SK-N-SH (cell line): ENCODE results near the gene AHCYL1. TPM values are rescaled to one million over a fixed set of nuclear protein-coding genes. Genes with fewer than 3 reads are reported as not detected.

Experiments
- CTCF ChIA-PET: fragments of 300-600, 350-600 bp; formaldehyde crosslinking; extraction: SDS; loops from one replicate; lab custom pipeline; 2021; lab: Yijun Ruan, JAX
- POLR2A ChIA-PET: fragments of 350-600 bp; sonication (Branson Sonifier 250); formaldehyde crosslinking; extraction: SDS; loops from one replicate; lab custom pipeline; 2020; ENCODE audit warnings: antibody characterized with exemption, inconsistent platforms; lab: Yijun Ruan, JAX
- DNase-seq: peaks from one replicate; pipeline ENCODE4 v3.0.0; 2012
- H2AFZ ChIP-seq: fragments of 200-600 bp; sonication (generic); 2 replicates; pipeline ENCODE4 v1.8.1; 2016; ENCODE audit warnings: antibody characterized with exemption, mild to moderate bottlenecking, low read depth
- H3F3A ChIP-seq: fragments of 200-600 bp; sonication (generic); replicated peaks from 2 replicates; pipeline ENCODE3; 2016; ENCODE audit warnings: antibody characterized with exemption, mild to moderate bottlenecking; ENCODE audit not compliant: insufficient read depth
- H3K27ac ChIP-seq, 2 experiments: fragments of 200-500 bp in 1 of 2; fragments of 200-600 bp in 1 of 2; sonication (Bioruptor generic) in 1 of 2; sonication (generic), shearing (Covaris generic) in 1 of 2; 2 replicates each; pipeline versions ENCODE4 v1.5.1 to v1.6.1; 2014 to 2016; ENCODE audit warnings: low read depth in 2 of 2, inconsistent platforms in 1 of 2, low read length in 1 of 2, mild to moderate bottlenecking in 1 of 2, mixed read lengths in 1 of 2
- H3K27me3 ChIP-seq: fragments of 200-600 bp; sonication (generic), shearing (Covaris generic); 2 replicates; pipeline ENCODE4 v1.6.1; 2016; ENCODE audit warnings: mixed run types; ENCODE audit not compliant: insufficient read depth
- H3K36me3 ChIP-seq, 2 experiments: fragments of 200-500 bp in 1 of 2; fragments of 200-600 bp in 1 of 2; sonication (Bioruptor generic) in 1 of 2; sonication (generic) in 1 of 2; replicated peaks in 1 of 2; 2 replicates each; pipeline versions ENCODE3 to v1.5.1; 2014 to 2016; ENCODE audit warnings: low read length in 1 of 2, mild to moderate bottlenecking in 1 of 2; ENCODE audit not compliant: insufficient read depth in 2 of 2, control insufficient read depth in 1 of 2
- H3K4me1 ChIP-seq, 2 experiments: fragments of 200-500 bp in 1 of 2; fragments of 200-600 bp in 1 of 2; sonication (Bioruptor generic) in 1 of 2; sonication (generic), shearing (Covaris generic) in 1 of 2; 2 replicates each; pipeline versions ENCODE4 v1.5.1 to v1.6.1; 2014 to 2016; ENCODE audit warnings: low read depth in 1 of 2, low read length in 1 of 2, mixed run types in 1 of 2; ENCODE audit not compliant: insufficient read depth in 2 of 2, control insufficient read depth in 1 of 2
- H3K4me2 ChIP-seq: fragments of 200-600 bp; sonication (generic), shearing (Covaris generic); 2 replicates; pipeline ENCODE4 v1.6.1; 2017; ENCODE audit warnings: mixed run types
- H3K4me3 ChIP-seq, 2 experiments: fragments of 200-500 bp in 1 of 2; fragments of 200-600 bp in 1 of 2; sonication (Bioruptor generic) in 1 of 2; sonication (generic), shearing (Covaris generic) in 1 of 2; 2 replicates each; pipeline versions ENCODE4 v1.5.1 to v1.8.1; 2014 to 2016; ENCODE audit warnings: low read depth in 2 of 2, inconsistent platforms in 1 of 2, low read length in 1 of 2, mild to moderate bottlenecking in 1 of 2, mixed read lengths in 1 of 2, moderate library complexity in 1 of 2
- H3K79me2 ChIP-seq: fragments of 200-600 bp; sonication (generic); 2 replicates; pipeline ENCODE4 v1.8.1; 2017; ENCODE audit warnings: mild to moderate bottlenecking; ENCODE audit not compliant: insufficient read depth
- H3K9ac ChIP-seq: fragments of 200-600 bp; sonication (generic); 2 replicates; pipeline ENCODE4 v1.6.1; 2017; ENCODE audit warnings: mixed run types
- H3K9me2 ChIP-seq: fragments of 200-600 bp; sonication (generic); 2 replicates; pipeline ENCODE4 v1.6.1; 2017; ENCODE audit warnings: mixed run types
- H3K9me3 ChIP-seq: fragments of 200-600 bp; sonication (generic); 2 replicates; pipeline ENCODE4 v1.6.1; 2017; ENCODE audit warnings: mixed run types, mild to moderate bottlenecking, moderate library complexity
- H4K20me1 ChIP-seq: fragments of 200-600 bp; sonication (generic); 2 replicates; pipeline ENCODE4 v1.6.1; 2017; ENCODE audit warnings: mild to moderate bottlenecking, mixed run types; ENCODE audit not compliant: insufficient read depth
- CHD2 ChIP-seq: fragments of 150-350 bp; IDR thresholded peaks from 2 replicates; pipeline ENCODE4 v1.6.1; 2018; ENCODE audit warnings: low read length; ENCODE audit not compliant: partially characterized antibody
- CTCF ChIP-seq: fragments of 200-600 bp; sonication (generic); IDR thresholded peaks from 2 replicates; pipeline ENCODE4 v1.6.1; 2017; ENCODE audit warnings: antibody characterized with exemption, mild to moderate bottlenecking, moderate library complexity
- EP300 ChIP-seq, 2 experiments: IDR thresholded peaks; 2 replicates each; pipeline versions ENCODE4 v1.4.0 to v1.6.1; 2012; ENCODE audit warnings: borderline replicate concordance in 1 of 2, low read depth in 1 of 2, low read length in 1 of 2
- FOXJ3 ChIP-seq: sonication (generic); formaldehyde crosslinking; IDR thresholded peaks from 2 replicates; pipeline ENCODE4 v1.5.1; 2020; ENCODE audit warnings: mild to moderate bottlenecking, missing genetic modification reagents
- GABPA ChIP-seq: IDR thresholded peaks from 2 replicates; pipeline ENCODE4 v1.4.0; 2012; ENCODE audit warnings: low read depth, mild to moderate bottlenecking
- GATA2 ChIP-seq: sonication (generic); formaldehyde crosslinking; IDR thresholded peaks from 2 replicates; pipeline ENCODE4 v1.5.0; 2020; ENCODE audit warnings: mild to moderate bottlenecking, missing genetic modification reagents
- JUND ChIP-seq: IDR thresholded peaks from 2 replicates; pipeline ENCODE4 v1.4.0; 2012
- MAX ChIP-seq: IDR thresholded peaks from 2 replicates; pipeline ENCODE4 v1.4.0; 2012; ENCODE audit warnings: low read depth
- MXI1 ChIP-seq: IDR thresholded peaks from 2 replicates; pipeline ENCODE4 v1.6.1; 2012; ENCODE audit warnings: mild to moderate bottlenecking, low read depth, low read length, improper control_type of control experiment
- NFIC ChIP-seq: IDR thresholded peaks from 2 replicates; pipeline ENCODE4 v1.4.0; 2012; ENCODE audit warnings: borderline replicate concordance
- NRF1 ChIP-seq: IDR thresholded peaks from 2 replicates; pipeline ENCODE4 v1.6.1; 2012; ENCODE audit warnings: low read depth, mild to moderate bottlenecking, low read length
- POLR2AphosphoS5 ChIP-seq: IDR thresholded peaks from 2 replicates; pipeline ENCODE4 v1.6.1; 2012; ENCODE audit warnings: low read depth, low read length
- REST ChIP-seq: IDR thresholded peaks from 2 replicates; pipeline ENCODE4 v1.6.1; 2012; ENCODE audit warnings: mild to moderate bottlenecking, low read depth, low read length, moderate library complexity
- RFX5 ChIP-seq: IDR thresholded peaks from 2 replicates; pipeline ENCODE4 v1.6.1; 2012; ENCODE audit warnings: mild to moderate bottlenecking, improper control_type of control experiment, low read length
- RXRA ChIP-seq: IDR thresholded peaks from 2 replicates; pipeline ENCODE4 v1.4.0; 2012; ENCODE audit warnings: low read depth, mild to moderate bottlenecking, borderline replicate concordance
- USF1 ChIP-seq: IDR thresholded peaks from 2 replicates; pipeline ENCODE4 v1.4.0; 2012; ENCODE audit warnings: low read depth, borderline replicate concordance
- USF2 ChIP-seq: fragments of 150-350 bp; IDR thresholded peaks from 2 replicates; pipeline ENCODE4 v1.6.1; 2017; ENCODE audit warnings: antibody characterized with exemption, low read length, low read depth, borderline replicate concordance
- YY1 ChIP-seq: IDR thresholded peaks from 2 replicates; pipeline ENCODE4 v1.4.0; 2012; ENCODE audit warnings: low read depth, mild to moderate bottlenecking
- WGBS: methylation state at CpG from one replicate; pipeline ENCODE4 v1.1.6; 2017; ENCODE audit warnings: low lambda C conversion rate; 5-methylcytosine and 5-hydroxymethylcytosine counted together
- polyA plus RNA-seq, 3 experiments: library from polyadenylated mRNA; depleted of rRNA; stranded (reverse); fragments of >200 nt; gene quantifications; 2 replicates each; pipeline ENCODE4 v1.2.3, GENCODE V29; 2012

AHCYL1 gene
- polyA plus RNA-seq, 1 of the 3 experiments (the other 2 are of a cell fraction) = 39.7 TPM

- no peaks in the 10 kb centered on the region for H3K79me2 ChIP-seq
- H3K4me2 ChIP-seq = no peak overlapping the region
- H3K4me1 ChIP-seq = peaks cover 0 to 10% of the 10 kb centered on the region in 2 experiments; a peak in 2 of 4 replicates
- H3F3A ChIP-seq = peaks cover 6% of the 10 kb centered on the region
- H3K9me2 ChIP-seq = no peaks in the 10 kb centered on the region
- no peak overlapping the region for H3K27ac ChIP-seq
- no peak overlapping the region for H2AFZ ChIP-seq
- DNase-seq = no peak
- no peaks in the 10 kb centered on the region for H3K27me3 ChIP-seq
- POLR2A ChIA-PET = no interaction called here
- no peaks in the 10 kb centered on the region for H3K36me3 ChIP-seq
- CTCF ChIA-PET = no interaction called here
- 22% methylated on average over 4 of the region's 4 CpGs for WGBS
- no peak overlapping the region for H3K9ac ChIP-seq
- no peak overlapping the region for H3K4me3 ChIP-seq
- no peaks in the 10 kb centered on the region for H4K20me1 ChIP-seq
- H3K9me3 ChIP-seq = peaks cover 9% of the 10 kb centered on the region
- TF ChIP-seq RFX5 = no peak
- no peak for TF ChIP-seq USF2
- no peak for TF ChIP-seq CHD2
- no peak for TF ChIP-seq NRF1
- no peak for TF ChIP-seq CTCF
- TF ChIP-seq FOXJ3 (CRISPR knock-in tag) = no peak
- no peak for TF ChIP-seq JUND
- TF ChIP-seq POLR2AphosphoS5 = no peak
- TF ChIP-seq RXRA = no peak
- no peak for TF ChIP-seq USF1
- no peak for TF ChIP-seq EP300 (IDR thresholded peaks at IDR 0.05; ENCODE audit: borderline replicate concordance in 1 of 2, low read depth in 1 of 2, low read length in 1 of 2)
- TF ChIP-seq YY1 = no peak
Observed at GRCh38 chr1:109935451-109935900, 49.1 kb upstream of the AHCYL1 start.

GRCh38 chr1:109937738-109938137 lies 46.8 kb upstream of the AHCYL1 start:
- Histone ChIP-seq H3K27me3 (no peaks in the 10 kb centered on the region), H3F3A (peaks cover 6% of the 10 kb centered on the region), H2AFZ (no peak overlapping the region), H3K9ac (no peak overlapping the region), H3K4me1 (no peaks in the 10 kb centered on the region; a peak in 1 of 4 replicates), H3K4me2 (no peak overlapping the region), H3K9me3 (peaks cover 9% of the 10 kb centered on the region), H3K27ac (no peak overlapping the region), H3K36me3 (no peaks in the 10 kb centered on the region), H4K20me1 (no peaks in the 10 kb centered on the region), H3K4me3 (no peak overlapping the region), H3K79me2 (no peaks in the 10 kb centered on the region), H3K9me2 (no peaks in the 10 kb centered on the region)
- no peak for TF ChIP-seq POLR2AphosphoS5
- TF ChIP-seq NFIC = no peak
- TF ChIP-seq GABPA = no peak
- TF ChIP-seq RXRA = no peak
- TF ChIP-seq GATA2 (CRISPR knock-in tag) = no peak
- TF ChIP-seq MXI1 = no peak
- no peak for TF ChIP-seq EP300 (IDR thresholded peaks at IDR 0.05; ENCODE audit: borderline replicate concordance in 1 of 2, low read depth in 1 of 2, low read length in 1 of 2)
- TF ChIP-seq MAX = no peak
- no peak for TF ChIP-seq CHD2
- TF ChIP-seq REST = no peak
- no peak for TF ChIP-seq USF1
- TF ChIP-seq RFX5 = no peak
- WGBS = 63% methylated on average over 1 of the region's 1 CpG
- DNase-seq = no peak
- POLR2A ChIA-PET = no interaction called here
- CTCF ChIA-PET = no interaction called here
